K562 (cell line): ENCODE results near the gene CDK5R1. TPM values are rescaled to one million over a fixed set of nuclear protein-coding genes. Genes with fewer than 3 reads are reported as not detected.
A peak's percentile ranks its signal among the peaks of the same experiment; 100 is the strongest.

Source experiments
- ATAC-seq: fragments of 200-7000 bp; cut with Tn5 transposase; 3 replicates; pipeline ENCODE4 v1.9.1; 2020; ENCODE audit warnings: moderate library complexity
- BruUV-seq: library from RNA; stranded (reverse); fragments of 400-500 nt; replicated peaks from 2 replicates; lab custom pipeline; 2021; lab: Mats Ljungman, UMichigan
- CTCF ChIA-PET: fragments of 300-600 bp; formaldehyde crosslinking; extraction: SDS; loops from one replicate; lab custom pipeline; 2021; ENCODE audit warnings: low intra/inter-chr PET ratio; lab: Yijun Ruan, JAX
- POLR2A ChIA-PET: fragments of 300-600, 350-650 bp; sonication (Branson Sonifier 250); formaldehyde crosslinking; extraction: SDS; loops from one replicate; lab custom pipeline; 2021; ENCODE audit warnings: antibody characterized with exemption, inconsistent platforms; lab: Yijun Ruan, JAX
- DNase-seq, 4 experiments: peaks; one replicate each; pipeline versions ENCODE4 v3.0.0 to v3.0.0-alpha.2; 2011 to 2018; ENCODE audit warnings: low spot score in 3 of 4, mixed read lengths in 3 of 4; ENCODE audit errors: extremely low read depth in 1 of 4
- FAIRE-seq: peaks from 2 replicates; lab custom pipeline; 2011; peaks lifted over from hg19 to GRCh38; lab: Jason Lieb, UNC
- H2AFZ ChIP-seq: 2 replicates; pipeline ENCODE4 v1.6.0; 2011; ENCODE audit warnings: low read depth, low read length, control low read depth, inconsistent platforms
- H3K27ac ChIP-seq: fragments of 200-600 bp; 3 replicates; pipeline ENCODE4 v1.8.0; 2011; ENCODE audit warnings: low read depth, mild to moderate bottlenecking, control low read depth, inconsistent platforms, low read length, moderate library complexity, mixed read lengths; ENCODE audit errors: extremely low read depth
- H3K27me3 ChIP-seq, 2 experiments: fragments of 300-600 bp in 1 of 2; 2 replicates in 1 of 2; 3 replicates in 1 of 2; pipeline versions ENCODE4 v1.6.0 to v1.8.0; 2011; ENCODE audit warnings: inconsistent platforms in 2 of 2, low read length in 2 of 2, mild to moderate bottlenecking in 1 of 2, mixed read lengths in 1 of 2, moderate library complexity in 1 of 2; ENCODE audit not compliant: control insufficient read depth in 2 of 2, insufficient read depth in 2 of 2
- H3K36me3 ChIP-seq: fragments of 300-600 bp; 3 replicates; pipeline ENCODE4 v1.8.0; 2011; ENCODE audit warnings: mild to moderate bottlenecking, low read length, inconsistent platforms; ENCODE audit not compliant: control insufficient read depth, insufficient read depth
- H3K4me1 ChIP-seq, 2 experiments: fragments of 200-600 bp in 1 of 2; replicated peaks in 1 of 2; 2 replicates in 1 of 2; 3 replicates in 1 of 2; pipeline versions ENCODE4 v1.5.1 to v1.8.0; 2011; ENCODE audit warnings: inconsistent platforms in 2 of 2, low read length in 2 of 2, mild to moderate bottlenecking in 1 of 2, mixed read lengths in 1 of 2, moderate library complexity in 1 of 2; ENCODE audit not compliant: control insufficient read depth in 2 of 2, insufficient read depth in 2 of 2
- H3K4me2 ChIP-seq: 2 replicates; pipeline ENCODE4 v1.6.1; 2011; ENCODE audit warnings: low read length, control low read depth, inconsistent platforms, mixed read lengths; ENCODE audit not compliant: insufficient read depth
- H3K4me3 ChIP-seq: fragments of 200-600 bp; sonication (generic), shearing (Covaris generic); 2 replicates; pipeline ENCODE4 v1.5.1; 2016; ENCODE audit warnings: control low read depth, inconsistent platforms
- H3K79me2 ChIP-seq: fragments of 200-600 bp; 3 replicates; pipeline ENCODE4 v1.8.0; 2011; ENCODE audit warnings: low read length, inconsistent platforms; ENCODE audit not compliant: control insufficient read depth, insufficient read depth
- H3K9ac ChIP-seq, 2 experiments: 2 replicates each; pipeline versions ENCODE4 v1.6.0 to v1.6.1; 2011; ENCODE audit warnings: low read depth in 2 of 2, low read length in 2 of 2, control low read depth in 1 of 2, inconsistent platforms in 1 of 2, mild to moderate bottlenecking in 1 of 2, mixed read lengths in 1 of 2; ENCODE audit not compliant: insufficient read depth in 1 of 2
- H3K9me1 ChIP-seq: one replicate; pipeline ENCODE4 v1.6.0; 2011; ENCODE audit warnings: inconsistent platforms, mild to moderate bottlenecking, low read length, moderate library complexity; ENCODE audit not compliant: control insufficient read depth, insufficient read depth
- H3K9me3 ChIP-seq: replicated peaks from 2 replicates; pipeline ENCODE4 v1.5.1; 2011; ENCODE audit warnings: low read depth, low read length, inconsistent platforms; ENCODE audit not compliant: control insufficient read depth, insufficient read depth
- H4K20me1 ChIP-seq: replicated peaks from 2 replicates; pipeline ENCODE4 v1.6.1; 2011; ENCODE audit warnings: low read length, inconsistent platforms, mixed read lengths; ENCODE audit not compliant: control insufficient read depth, insufficient read depth
- BRF2 ChIP-seq: IDR thresholded peaks from 3 replicates; pipeline ENCODE4 v1.6.1; 2011; ENCODE audit warnings: borderline replicate concordance, mild to moderate bottlenecking; ENCODE audit not compliant: insufficient read length, insufficient read depth
- CCNT2 ChIP-seq: IDR thresholded peaks from 2 replicates; pipeline ENCODE4 v1.6.1; 2011; ENCODE audit warnings: borderline replicate concordance, low read depth, mild to moderate bottlenecking, moderate library complexity, mixed read lengths, low read length; ENCODE audit not compliant: insufficient read length; ENCODE audit errors: extremely low read depth
- CREM ChIP-seq: IDR thresholded peaks from 2 replicates; pipeline ENCODE4 v1.6.1; 2014; ENCODE audit warnings: antibody characterized with exemption, low read depth
- GABPB1 ChIP-seq: sonication (generic); formaldehyde crosslinking; IDR thresholded peaks from 2 replicates; pipeline ENCODE4 v1.8.0; 2022; ENCODE audit warnings: mild to moderate bottlenecking, missing genetic modification reagents
- POLR2A ChIP-seq: fragments of 450-650 bp; conservative IDR thresholded peaks from 2 replicates; pipeline ENCODE4 v1.6.1; 2016
- POLR2G ChIP-seq: fragments of 200-400 bp; formaldehyde crosslinking; IDR thresholded peaks from 2 replicates; pipeline ENCODE4 v1.6.1; 2017; ENCODE audit warnings: low read depth, mild to moderate bottlenecking, antibody characterized with exemption, low read length, moderate library complexity
- PTBP1 ChIP-seq: fragments of 200-400 bp; formaldehyde crosslinking; IDR thresholded peaks from 2 replicates; pipeline ENCODE4 v1.6.1; 2017; ENCODE audit warnings: low read depth, low read length
- SUPT5H ChIP-seq: fragments of 450-650 bp; IDR thresholded peaks from 2 replicates; pipeline ENCODE4 v1.6.1; 2016
- ZKSCAN3 ChIP-seq: fragments of 250-450 bp; sonication (Bioruptor Pico); IDR thresholded peaks from 2 replicates; pipeline ENCODE4 v1.4.0; 2020
- ZKSCAN8 ChIP-seq: fragments of 200-800 bp; sonication (Bioruptor generic); IDR thresholded peaks from 2 replicates; pipeline ENCODE4 v1.6.1; 2016; ENCODE audit warnings: missing genetic modification characterization, missing compliant biosample characterization
- ZNF3 ChIP-seq: fragments of 250-450 bp; sonication (Bioruptor Pico); IDR thresholded peaks from 2 replicates; pipeline ENCODE4 v1.5.0; 2021; ENCODE audit warnings: mild to moderate bottlenecking, moderate library complexity
- ZNF766 ChIP-seq: fragments of 200-800 bp; sonication (Bioruptor generic); conservative IDR thresholded peaks from 2 replicates; pipeline ENCODE4 v1.6.1; 2016; ENCODE audit warnings: missing genetic modification characterization, missing compliant biosample characterization
- WGBS: fragments of 100-300 bp; shearing (Covaris generic); methylation state at CpG from one replicate; pipeline ENCODE4 v1.1.6; 2016; ENCODE audit warnings: low coverage, mixed read lengths; ENCODE audit not compliant: insufficient coverage; ENCODE audit errors: missing lambda C conversion rate; 5-methylcytosine and 5-hydroxymethylcytosine counted together
- in situ Hi-C: fragments of 300-500 bp; cut with MboI; formaldehyde crosslinking; loops from 4 replicates; pipeline ENCODE4 v1.15.0; 2018; ENCODE audit warnings: inconsistent platforms, mixed read lengths
- intact Hi-C: fragments of 100-400 bp; cut with micrococcal nuclease; formaldehyde crosslinking; loops from 2 replicates; pipeline ENCODE4 v1.14.2; 2022
- polyA plus RNA-seq, 8 experiments: library from polyadenylated mRNA; depleted of rRNA in 4 of 8; stranded (reverse) in 5 of 8; unstranded in 3 of 8; fragments of >200 nt; fragmentation: Nextera tagmentation in 2 of 8; fragmentation: Illumina TruSeq in 1 of 8; extraction: Ambion mirVana in 2 of 8; extraction: Trizol in 1 of 8; gene quantifications; 2 replicates each; pipeline versions ENCODE4 v1.2.1 to v1.2.3, GENCODE V29; 2011 to 2014; ENCODE audit warnings: inconsistent platforms in 1 of 8, missing spikeins in 1 of 8
- total RNA-seq, 7 experiments: library from RNA; depleted of rRNA in 6 of 7; stranded (reverse); fragments of >200 nt in 6 of 7; fragmentation: Illumina TruSeq in 2 of 7; extraction: Trizol in 2 of 7; gene quantifications; 2 replicates each; pipeline versions ENCODE4 v1.2.1 to v1.2.3, GENCODE V29; 2011 to 2021; ENCODE audit warnings: low replicate concordance in 1 of 7
- TF ChIP-seq, protein P1 (sequence below): sonication (generic); formaldehyde crosslinking; IDR thresholded peaks from 2 replicates; pipeline ENCODE4 v1.8.0; 2022; ENCODE audit warnings: missing genetic modification reagents, mild to moderate bottlenecking, moderate library complexity, borderline replicate concordance

Gene CDK5R1
- total and polyA plus RNA-seq, 9 of the 15 experiments (the other 6 are each of a cell fraction or from before 2014, with no cell fraction given): 0.10 to 4.8 (median 2.3) TPM

DNA sequence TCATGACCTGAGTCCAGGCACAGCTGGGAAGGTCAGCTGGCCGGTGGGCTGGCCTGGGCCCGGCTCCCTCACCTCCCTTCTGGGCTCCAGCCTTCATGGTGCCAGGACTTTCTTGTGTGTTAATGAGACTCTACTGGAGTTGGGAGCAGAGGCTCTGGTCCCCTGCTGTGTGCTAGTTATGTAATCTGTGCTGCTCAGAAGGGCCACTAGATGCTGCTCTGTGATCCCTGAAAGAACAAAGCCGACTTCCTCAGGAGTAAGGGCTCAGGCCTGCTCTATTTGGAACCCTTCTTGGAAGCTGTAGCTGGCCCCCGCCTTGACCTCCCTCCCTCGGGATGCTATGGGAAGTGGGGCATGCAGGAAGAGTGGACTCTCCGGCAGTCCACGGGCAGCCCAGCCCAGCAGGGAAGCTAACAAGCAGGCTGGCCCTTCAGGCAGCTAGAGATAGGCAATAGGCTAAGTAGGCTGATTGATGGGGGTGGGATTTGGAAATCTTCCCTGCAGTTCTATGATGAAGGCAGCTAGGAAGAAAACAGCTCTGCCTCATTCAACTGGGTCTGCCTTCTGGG lies 3.3 kb upstream of the CDK5R1 start (continued):
- TF ChIP-seq, protein P1, sequence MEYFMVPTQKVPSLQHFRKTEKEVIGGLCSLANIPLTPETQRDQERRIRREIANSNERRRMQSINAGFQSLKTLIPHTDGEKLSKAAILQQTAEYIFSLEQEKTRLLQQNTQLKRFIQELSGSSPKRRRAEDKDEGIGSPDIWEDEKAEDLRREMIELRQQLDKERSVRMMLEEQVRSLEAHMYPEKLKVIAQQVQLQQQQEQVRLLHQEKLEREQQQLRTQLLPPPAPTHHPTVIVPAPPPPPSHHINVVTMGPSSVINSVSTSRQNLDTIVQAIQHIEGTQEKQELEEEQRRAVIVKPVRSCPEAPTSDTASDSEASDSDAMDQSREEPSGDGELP (CRISPR knock-in tag): peak; percentile 42; the same call in 1 of the 2 replicates
- TF ChIP-seq ZKSCAN3 (CRISPR knock-in tag): no peak
- TF ChIP-seq CCNT2: no peak
- no peak for TF ChIP-seq ZNF766 (CRISPR knock-in tag)

- Histone ChIP-seq H2AFZ (no peak overlapping the region), H3K79me2 (peaks cover 17% of the 10 kb centered on the region; the same call in 2 of the 3 replicates), H3K4me3 (no peak overlapping the region), H4K20me1 (peaks cover 8% of the 10 kb centered on the region; the same call in 1 of the 2 replicates), H3K9me1 (no peaks in the 10 kb centered on the region), H3K27me3 (no peaks in the 10 kb centered on the region), H3K4me1 (peaks cover 9 to 36% of the 10 kb centered on the region in 2 experiments; a peak in 4 of 5 replicates)
- 91% methylated on average over 4 of the region's 4 CpGs for WGBS
- CTCF ChIA-PET: interaction anchor here (1.8 kb wide), 1 partner anchor 271 kb away, joined by 9 read pairs; no protein-coding TSS in a partner anchor
- no peak for ATAC-seq
- no peak for DNase-seq
- FAIRE-seq: no peak
- in situ Hi-C loops: no loop called here
- TF ChIP-seq POLR2G (peak; percentile 34; the same call in 1 of the 2 replicates), PTBP1 (no peak), BRF2 (no peak), GABPB1 (no peak), POLR2A (peak; percentile 62; the same call in 1 of the 2 replicates), ZNF3 (CRISPR knock-in tag) (no peak), ZKSCAN8 (CRISPR knock-in tag) (no peak), SUPT5H (peak; percentile 43), CREM (no peak)
- TF ChIP-seq, all 486 proteins: peak for 3
- POLR2A ChIA-PET: interaction anchor here (0.8 to 3.5 kb wide), 4 partner anchors 10 to 287 kb away, joined by 3 to 15 read pairs (median 6); no protein-coding TSS in a partner anchor
- intact Hi-C loops: loop anchor here (10.0 kb wide), 1 partner anchor 171 kb away; no protein-coding TSS in a partner anchor
- no TSS peak for BruUV-seq
- Histone ChIP-seq H3K4me2 (no peak overlapping the region), H3K9ac (peak overlapping the region in 1 of 2 experiments; percentile 61; a peak in 2 of 4 replicates), H3K27ac (no peak overlapping the region), H3K36me3 (peaks cover 57% of the 10 kb centered on the region), H3K9me3 (no peaks in the 10 kb centered on the region)
These were observed 2.7 kb upstream of the CDK5R1 start for GRCh38 chr17:32484041-32484461.
